WTC11 (cell line): Measurements from ENCODE around the gene EFCAB8.

Experiments
- CTCF ChIP-seq: fragments of 200-600 bp; IDR thresholded peaks from 2 replicates; pipeline ENCODE4 v1.8.0; 2022; ENCODE audit warnings: antibody characterized with exemption
- IRF1 ChIP-seq: sonication (generic); formaldehyde crosslinking; IDR thresholded peaks from 2 replicates; pipeline ENCODE4 v1.8.0; 2023; ENCODE audit warnings: missing genetic modification reagents
- SMAD3 ChIP-seq: sonication (generic); formaldehyde crosslinking; IDR thresholded peaks from 2 replicates; pipeline ENCODE4 v1.8.0; 2022; ENCODE audit warnings: missing genetic modification reagents, mild to moderate bottlenecking, borderline replicate concordance
- ZNF138 ChIP-seq: sonication (generic); formaldehyde crosslinking; conservative IDR thresholded peaks from 2 replicates; pipeline ENCODE4 v1.8.1; 2022; ENCODE audit warnings: mild to moderate bottlenecking, moderate library complexity, missing genetic modification reagents

- TF ChIP-seq IRF1 (CRISPR knock-in tag): no peak
- TF ChIP-seq CTCF: no peak
- no peak for TF ChIP-seq SMAD3 (CRISPR knock-in tag)
- TF ChIP-seq ZNF138 (CRISPR knock-in tag): no peak
These were observed 33.4 kb downstream of the EFCAB8 start for GRCh38 chr20:32891926-32892660.
